ENCODE measurements around the gene FBXO46. TPM values are rescaled to one million over a fixed set of nuclear protein-coding genes. Genes with fewer than 3 reads are reported as not detected.

Gene FBXO46, protein sequence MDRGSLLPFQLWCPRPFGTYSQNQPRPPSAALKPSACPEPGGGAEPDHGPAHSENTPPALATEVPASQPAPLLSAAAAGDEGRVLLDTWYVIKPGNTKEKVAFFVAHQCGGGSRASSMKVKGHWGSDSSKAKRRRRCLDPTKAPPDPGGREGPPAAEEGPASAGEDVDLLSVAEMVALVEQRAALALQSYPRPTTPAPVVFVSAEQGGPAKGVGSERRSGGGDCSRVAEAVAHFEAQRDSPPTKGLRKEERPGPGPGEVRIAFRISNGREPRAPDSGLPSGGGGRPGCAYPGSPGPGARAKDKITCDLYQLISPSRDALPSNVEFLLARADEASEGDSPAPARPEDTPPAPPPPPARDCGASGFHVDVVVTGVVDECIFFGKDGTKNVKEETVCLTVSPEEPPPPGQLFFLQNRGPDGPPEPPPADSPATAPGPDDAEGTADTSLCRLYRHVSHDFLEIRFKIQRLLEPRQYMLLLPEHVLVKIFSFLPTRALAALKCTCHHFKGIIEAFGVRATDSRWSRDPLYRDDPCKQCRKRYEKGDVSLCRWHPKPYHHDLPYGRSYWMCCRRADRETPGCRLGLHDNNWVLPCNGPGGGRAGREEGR
- total RNA-seq (2013; cell fraction: nucleolus; rRNA removed), result 42.3 and 45.5 TPM in 2 replicates
- total RNA-seq (2014; rRNA removed), result 23.6 and 26.4 TPM in 2 replicates
- total RNA-seq (2014; rRNA removed; fragmentation: Illumina TruSeq; extraction: Trizol), result 8.3 and 11.0 TPM in 2 replicates
- 50.4 and 61.5 TPM in 2 replicates for total RNA-seq (2021)
- polyA plus RNA-seq (2011; ENCODE audit: low read depth), result 8.0 TPM
- 4.3 and 5.9 TPM in 2 replicates for polyA plus RNA-seq (2011; rRNA removed)
- 10.1 and 12.8 TPM in 2 replicates for polyA plus RNA-seq (2011; cell fraction: cytosol; rRNA removed)
- polyA plus RNA-seq (2011; cell fraction: nucleus; rRNA removed), result 23.3 and 70.0 TPM in 2 replicates
- 20.2 and 20.5 TPM in 2 replicates for polyA plus RNA-seq (2012)
- 11.3 and 17.2 TPM in 2 replicates for polyA plus RNA-seq (2014; fragmentation: Illumina TruSeq; extraction: Trizol)
- 1 to 10 TPM; 2.5 to 7.1 TPM for polyA plus RNA-seq (2014; fragmentation: Nextera tagmentation; extraction: Ambion mirVana)
- polyA plus RNA-seq (2014; rRNA removed), result 25.3 and 31.3 TPM in 2 replicates
- 10 to 100 TPM; 16.1 to 28.8 TPM for polyA plus RNA-seq (2016; fragmentation: Nextera tagmentation; extraction: Ambion mirVana)
- polyA minus RNA-seq (2011; rRNA and poly(A)+ RNA removed), result 6.6 and 15.0 TPM in 2 replicates
- 9.8 and 11.3 TPM in 2 replicates for polyA minus RNA-seq (2011; cell fraction: cytosol; rRNA and poly(A)+ RNA removed)
- polyA minus RNA-seq (2011; cell fraction: nucleus; rRNA and poly(A)+ RNA removed), result 5.2 and 19.3 TPM in 2 replicates
- Bru-seq, nascent RNA, result percentile 86 among the genes with signal in this experiment
- percentile 92 among the genes with signal in this experiment for BruChase-seq, experiment 1, labeled RNA remaining after a 6-hour chase
- BruChase-seq, experiment 2, labeled RNA remaining after a 2-hour chase, result percentile 94 among the genes with signal in this experiment
- long read RNA-seq, experiment 1, partial matches to known transcripts, result 0 of 1 reads
- long read RNA-seq, experiment 1, other reads (novel, unspliced or antisense), result 1 of 1 reads
- long read RNA-seq, experiment 2, partial matches to known transcripts, result 0 of 9 reads
- long read RNA-seq, experiment 2, other reads (novel, unspliced or antisense), result 9 of 9 reads

- peak within 1 kb of the TSS; percentile 69 for H3K4me2 ChIP-seq (ENCODE audit: control insufficient read depth, insufficient read depth)
- peak within 1 kb of the TSS; percentile 90 for H3K27ac ChIP-seq (ENCODE audit: control insufficient read depth, insufficient read depth)
- FAIRE-seq, result peak; percentile 98
- H3K79me2 ChIP-seq (ENCODE audit: control insufficient read depth, insufficient read depth, low read length), result peaks cover 53% of the 10 kb centered on the region
- peak; percentile 98 for ATAC-seq
- POLR2A ChIA-PET, result interaction anchor here (0.6 to 3.8 kb wide), 14 partner anchors 13 to 147 kb away, joined by 3 to 58 read pairs (median 6); partner anchors contain the start of genes QPCTL, SIX5 and SNRPD2
- WGBS (ENCODE audit: insufficient coverage, insufficient replicate concordance, low lambda C conversion rate, missing lambda C conversion rate), result under 1% methylated on average over 30 of the region's 48 CpGs
- SMC1A ChIA-PET (ENCODE audit: uncharacterized antibody, unreplicated experiment), result interaction anchor here (0.6 to 3.3 kb wide), 7 partner anchors 11 to 56 kb away, joined by 3 to 35 read pairs (median 11); partner anchors contain the start of genes QPCTL, SIX5 and SNRPD2
- no peaks in the 10 kb centered on the region; the same call in 1 of the 2 replicates for H4K20me1 ChIP-seq (ENCODE audit: control insufficient read depth, insufficient read depth)
- CTCF ChIA-PET, result interaction anchor here (0.7 to 3.0 kb wide), 22 partner anchors 11 to 173 kb away, joined by 3 to 15 read pairs (median 4); partner anchors contain the start of genes QPCTL, SIX5 and SNRPD2
- peaks cover 4% of the 10 kb centered on the region; the same call in 1 of the 2 replicates for H3K4me1 ChIP-seq (ENCODE audit: control insufficient read depth, insufficient read depth, low read length)
- RAD21 ChIA-PET (ENCODE audit: unreplicated experiment), result interaction anchor here (0.6 to 3.0 kb wide), 11 partner anchors 10 to 156 kb away, joined by 3 to 27 read pairs (median 5); partner anchors contain the start of genes GIPR, QPCTL, SIX5 and SNRPD2
- no peaks in the 10 kb centered on the region for H3K9me3 ChIP-seq (replicated peaks; ENCODE audit: control insufficient read depth, insufficient read depth, low read length)
- no peaks in the 10 kb centered on the region for H3K27me3 ChIP-seq (replicated peaks in 1 of 2; ENCODE audit: control insufficient read depth in 2 of 2, insufficient read depth in 2 of 2, low read length in 1 of 2)
- H3K9ac ChIP-seq (ENCODE audit: control insufficient read depth, insufficient read depth, low read length), result peak within 1 kb of the TSS; percentile 87
- H2AFZ ChIP-seq (ENCODE audit: control insufficient read depth, low read depth, low read length), result peak within 1 kb of the TSS; percentile 76
- in situ Hi-C loops (cut with MboI), result no loop called here
- peak within 1 kb of the TSS; percentile 97 for H3K4me3 ChIP-seq
- no TSS peak for BruUV-seq (replicated peaks)
- peak; percentile 96 for DNase-seq (ENCODE audit: low read depth, low spot score)
- H3K36me3 ChIP-seq (ENCODE audit: control insufficient read depth in 2 of 2, insufficient read depth in 2 of 2, low read length in 1 of 2), result no peaks in the 10 kb centered on the region; a peak in 2 of 4 replicates
- intact Hi-C loops (cut with micrococcal nuclease; ENCODE audit: unreplicated experiment), result loop anchor here (1.0 to 5.0 kb wide), 2 partner anchors 24 to 37 kb away; partner anchors contain the start of gene SIX5
- TF ChIP-seq POLR2AphosphoS2 (IDR thresholded peaks at IDR 0.05; ENCODE audit: low read depth, low read length), result 0 out of 2 replicates have a peak, but pooled peaks have one; percentile 54
- no peak for TF ChIP-seq NFIC (IDR thresholded peaks at IDR 0.05; ENCODE audit: low read depth, low read length)
- no peak for TF ChIP-seq USF2 (IDR thresholded peaks at IDR 0.05; ENCODE audit: borderline replicate concordance, low read depth, low read length)
- TF ChIP-seq TBL1XR1 (IDR thresholded peaks at IDR 0.05; ENCODE audit: low read depth, low read length), result no peak
- peak; percentile 38; the same call in 1 of the 2 replicates for TF ChIP-seq ATF7 (IDR thresholded peaks at IDR 0.05; ENCODE audit: low read depth)
- TF ChIP-seq PBX3 (IDR thresholded peaks at IDR 0.05; ENCODE audit: insufficient replicate concordance, low read depth, low read length), result peak; percentile 1
- peak; percentile 86 for TF ChIP-seq CREB1 (IDR thresholded peaks at IDR 0.05; ENCODE audit: low read depth)
- TF ChIP-seq TARDBP (IDR thresholded peaks at IDR 0.05; ENCODE audit: borderline replicate concordance), result peak; percentile 92; the same call in 1 of the 2 replicates
- no peak for TF ChIP-seq STAT3 (IDR thresholded peaks at IDR 0.05; ENCODE audit: low read depth, low read length)
- TF ChIP-seq ELK1 (IDR thresholded peaks at IDR 0.05; ENCODE audit: low read depth, low read length), result peak; percentile 53; the same call in 1 of the 2 replicates
- TF ChIP-seq SMAD1 (IDR thresholded peaks at IDR 0.05; ENCODE audit: low read depth, partially characterized antibody), result peak; percentile 49
These were observed at the start of gene FBXO46 for GRCh38 chr19:45730368-45731288. Gene FBXO46, minus strand, starts transcription at chr19:45730896. Its CDS starts 17,401 bp downstream, at chr19:45713495.
